GM23338 (cell line): ENCODE measurements around the gene BRAF. TPM values are rescaled to one million over a fixed set of nuclear protein-coding genes. Genes with fewer than 3 reads are reported as not detected.
"Not testable (repeated sequence)": the region's sequence is repeated elsewhere in the genome, so short reads cannot be mapped to it uniquely, and the experiment has no call there.

Experiments used
- ATAC-seq: fragments of 200-7000 bp; cut with Tn5 transposase; 3 replicates; pipeline ENCODE4 v1.9.1; 2020
- DNase-seq: peaks from one replicate; pipeline ENCODE4 v3.0.0-alpha.2; 2015; ENCODE audit warnings: low spot score
- H2AFZ ChIP-seq: fragments of 200-600 bp; sonication (generic); 2 replicates; pipeline ENCODE4 v1.8.0; 2016; ENCODE audit warnings: antibody characterized with exemption, mild to moderate bottlenecking, moderate library complexity
- H3F3A ChIP-seq: fragments of 200-600 bp; sonication (generic); replicated peaks from 2 replicates; pipeline ENCODE4 v1.8.0; 2017; ENCODE audit warnings: antibody characterized with exemption, mixed run types, low read depth
- H3K27ac ChIP-seq: fragments of 200-600 bp; sonication (generic); 2 replicates; pipeline ENCODE4 v1.6.1; 2016; ENCODE audit warnings: low read depth
- H3K27me3 ChIP-seq: fragments of 200-600 bp; sonication (generic); 2 replicates; pipeline ENCODE4 v1.8.0; 2016; ENCODE audit warnings: mild to moderate bottlenecking, mixed run types, moderate library complexity; ENCODE audit not compliant: insufficient read depth
- H3K36me3 ChIP-seq: fragments of 200-600 bp; sonication (generic); 2 replicates; pipeline ENCODE4 v1.8.0; 2016; ENCODE audit warnings: mild to moderate bottlenecking; ENCODE audit not compliant: insufficient read depth
- H3K4me1 ChIP-seq: fragments of 200-600 bp; sonication (generic); 2 replicates; pipeline ENCODE4 v1.8.0; 2016; ENCODE audit warnings: mild to moderate bottlenecking, moderate library complexity; ENCODE audit not compliant: insufficient read depth
- H3K4me2 ChIP-seq: fragments of 200-600 bp; sonication (generic); 2 replicates; pipeline ENCODE4 v1.7.1; 2017; ENCODE audit warnings: mixed run types
- H3K4me3 ChIP-seq: fragments of 200-600 bp; sonication (generic); 2 replicates; pipeline ENCODE4 v1.6.1; 2016; ENCODE audit warnings: mixed run types
- H3K79me2 ChIP-seq: fragments of 200-600 bp; sonication (generic); replicated peaks from 2 replicates; pipeline ENCODE4 v1.8.0; 2017; ENCODE audit warnings: mild to moderate bottlenecking; ENCODE audit not compliant: insufficient read depth
- H3K9me2 ChIP-seq: fragments of 200-600 bp; sonication (generic); 2 replicates; pipeline ENCODE4 v1.8.0; 2017; ENCODE audit not compliant: insufficient read depth
- H4K20me1 ChIP-seq: fragments of 200-600 bp; sonication (generic); replicated peaks from 2 replicates; pipeline ENCODE4 v1.8.0; 2017; ENCODE audit warnings: mild to moderate bottlenecking; ENCODE audit not compliant: insufficient read depth
- H3K27ac Mint-ChIP-seq: 2 replicates; pipeline ENCODE4 v1.8.0; 2020; ENCODE audit warnings: inconsistent platforms, mild to moderate bottlenecking, moderate library complexity, mixed read lengths
- H3K27me3 Mint-ChIP-seq: 3 replicates; pipeline ENCODE4 v1.8.0; 2022; ENCODE audit warnings: low read depth, mild to moderate bottlenecking, moderate library complexity, mixed read lengths, inconsistent platforms; ENCODE audit not compliant: insufficient read depth, poor library complexity
- H3K36me3 Mint-ChIP-seq: 3 replicates; pipeline ENCODE4 v1.8.0; 2021; ENCODE audit warnings: low read depth, mild to moderate bottlenecking, inconsistent platforms, moderate library complexity, mixed read lengths
- H3K4me1 Mint-ChIP-seq: 3 replicates; pipeline ENCODE4 v1.8.0; 2020; ENCODE audit warnings: mild to moderate bottlenecking, inconsistent platforms, mixed read lengths
- H3K4me3 Mint-ChIP-seq: 3 replicates; pipeline ENCODE4 v1.8.0; 2021; ENCODE audit warnings: moderate library complexity, mild to moderate bottlenecking, inconsistent platforms, mixed read lengths
- H3K9me3 Mint-ChIP-seq: 3 replicates; pipeline ENCODE4 v1.8.0; 2020; ENCODE audit warnings: moderate library complexity, mild to moderate bottlenecking, inconsistent platforms, mixed read lengths
- CREB1 ChIP-seq: fragments of 250-450 bp; sonication (Bioruptor Pico); IDR thresholded peaks from 2 replicates; pipeline ENCODE4 v1.5.0; 2020; ENCODE audit warnings: low read depth, mild to moderate bottlenecking, moderate library complexity
- EZH2phosphoT487 ChIP-seq: fragments of 200-600 bp; sonication (generic); IDR thresholded peaks from one replicate; pipeline ENCODE4 v1.8.1; 2018; ENCODE audit warnings: antibody characterized with exemption; ENCODE audit not compliant: unreplicated experiment
- POLR2AphosphoS5 ChIP-seq: IDR thresholded peaks from 2 replicates; pipeline ENCODE4 v1.6.1; 2016; ENCODE audit warnings: antibody characterized with exemption, low read depth
- polyA plus RNA-seq: library from polyadenylated mRNA; unstranded; fragments of >200 nt; fragmentation: Nextera tagmentation; extraction: Ambion mirVana; gene quantifications from 2 replicates; pipeline ENCODE4 v1.2.1, GENCODE V29; 2016
- total RNA-seq: library from RNA; depleted of rRNA; stranded (reverse); fragments of >200 nt; shearing (Covaris generic); gene quantifications from 2 replicates; pipeline ENCODE4 v1.2.3, GENCODE V29; 2014
- TF ChIP-seq, protein P1 (sequence below): fragments of 250-450 bp; sonication (Bioruptor Pico); IDR thresholded peaks from 2 replicates; pipeline ENCODE4 v1.5.0; 2020; ENCODE audit warnings: mild to moderate bottlenecking, moderate library complexity

The BRAF gene
- total and polyA plus RNA-seq, 2 experiments from 2014 or later, result 14.6 to 36.8 TPM

DNA sequence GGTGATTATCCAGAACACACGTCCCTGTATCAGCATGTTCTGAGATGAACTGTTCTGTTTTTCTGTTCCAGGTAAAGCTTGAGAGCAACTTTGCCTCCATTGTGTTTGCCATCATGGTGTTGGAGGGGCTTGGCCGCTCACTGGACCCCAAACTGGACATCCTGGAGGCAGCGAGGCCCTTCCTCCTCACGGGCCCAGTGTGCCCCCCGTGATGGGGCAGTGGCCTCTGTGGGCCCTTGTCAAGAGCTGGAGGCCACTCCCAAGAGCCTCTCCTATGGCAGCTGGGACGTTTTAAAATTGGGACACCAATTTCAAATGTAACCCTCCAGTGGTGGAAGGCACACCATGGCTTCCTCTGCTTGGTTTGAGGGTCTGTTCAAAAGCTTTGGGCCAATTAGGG lies 230.1 kb downstream of the BRAF start (continued):
- TF ChIP-seq EZH2phosphoT487 (no peak), POLR2AphosphoS5 (no peak), CREB1 (CRISPR knock-in tag) (no peak)
- TF ChIP-seq, protein P1, sequence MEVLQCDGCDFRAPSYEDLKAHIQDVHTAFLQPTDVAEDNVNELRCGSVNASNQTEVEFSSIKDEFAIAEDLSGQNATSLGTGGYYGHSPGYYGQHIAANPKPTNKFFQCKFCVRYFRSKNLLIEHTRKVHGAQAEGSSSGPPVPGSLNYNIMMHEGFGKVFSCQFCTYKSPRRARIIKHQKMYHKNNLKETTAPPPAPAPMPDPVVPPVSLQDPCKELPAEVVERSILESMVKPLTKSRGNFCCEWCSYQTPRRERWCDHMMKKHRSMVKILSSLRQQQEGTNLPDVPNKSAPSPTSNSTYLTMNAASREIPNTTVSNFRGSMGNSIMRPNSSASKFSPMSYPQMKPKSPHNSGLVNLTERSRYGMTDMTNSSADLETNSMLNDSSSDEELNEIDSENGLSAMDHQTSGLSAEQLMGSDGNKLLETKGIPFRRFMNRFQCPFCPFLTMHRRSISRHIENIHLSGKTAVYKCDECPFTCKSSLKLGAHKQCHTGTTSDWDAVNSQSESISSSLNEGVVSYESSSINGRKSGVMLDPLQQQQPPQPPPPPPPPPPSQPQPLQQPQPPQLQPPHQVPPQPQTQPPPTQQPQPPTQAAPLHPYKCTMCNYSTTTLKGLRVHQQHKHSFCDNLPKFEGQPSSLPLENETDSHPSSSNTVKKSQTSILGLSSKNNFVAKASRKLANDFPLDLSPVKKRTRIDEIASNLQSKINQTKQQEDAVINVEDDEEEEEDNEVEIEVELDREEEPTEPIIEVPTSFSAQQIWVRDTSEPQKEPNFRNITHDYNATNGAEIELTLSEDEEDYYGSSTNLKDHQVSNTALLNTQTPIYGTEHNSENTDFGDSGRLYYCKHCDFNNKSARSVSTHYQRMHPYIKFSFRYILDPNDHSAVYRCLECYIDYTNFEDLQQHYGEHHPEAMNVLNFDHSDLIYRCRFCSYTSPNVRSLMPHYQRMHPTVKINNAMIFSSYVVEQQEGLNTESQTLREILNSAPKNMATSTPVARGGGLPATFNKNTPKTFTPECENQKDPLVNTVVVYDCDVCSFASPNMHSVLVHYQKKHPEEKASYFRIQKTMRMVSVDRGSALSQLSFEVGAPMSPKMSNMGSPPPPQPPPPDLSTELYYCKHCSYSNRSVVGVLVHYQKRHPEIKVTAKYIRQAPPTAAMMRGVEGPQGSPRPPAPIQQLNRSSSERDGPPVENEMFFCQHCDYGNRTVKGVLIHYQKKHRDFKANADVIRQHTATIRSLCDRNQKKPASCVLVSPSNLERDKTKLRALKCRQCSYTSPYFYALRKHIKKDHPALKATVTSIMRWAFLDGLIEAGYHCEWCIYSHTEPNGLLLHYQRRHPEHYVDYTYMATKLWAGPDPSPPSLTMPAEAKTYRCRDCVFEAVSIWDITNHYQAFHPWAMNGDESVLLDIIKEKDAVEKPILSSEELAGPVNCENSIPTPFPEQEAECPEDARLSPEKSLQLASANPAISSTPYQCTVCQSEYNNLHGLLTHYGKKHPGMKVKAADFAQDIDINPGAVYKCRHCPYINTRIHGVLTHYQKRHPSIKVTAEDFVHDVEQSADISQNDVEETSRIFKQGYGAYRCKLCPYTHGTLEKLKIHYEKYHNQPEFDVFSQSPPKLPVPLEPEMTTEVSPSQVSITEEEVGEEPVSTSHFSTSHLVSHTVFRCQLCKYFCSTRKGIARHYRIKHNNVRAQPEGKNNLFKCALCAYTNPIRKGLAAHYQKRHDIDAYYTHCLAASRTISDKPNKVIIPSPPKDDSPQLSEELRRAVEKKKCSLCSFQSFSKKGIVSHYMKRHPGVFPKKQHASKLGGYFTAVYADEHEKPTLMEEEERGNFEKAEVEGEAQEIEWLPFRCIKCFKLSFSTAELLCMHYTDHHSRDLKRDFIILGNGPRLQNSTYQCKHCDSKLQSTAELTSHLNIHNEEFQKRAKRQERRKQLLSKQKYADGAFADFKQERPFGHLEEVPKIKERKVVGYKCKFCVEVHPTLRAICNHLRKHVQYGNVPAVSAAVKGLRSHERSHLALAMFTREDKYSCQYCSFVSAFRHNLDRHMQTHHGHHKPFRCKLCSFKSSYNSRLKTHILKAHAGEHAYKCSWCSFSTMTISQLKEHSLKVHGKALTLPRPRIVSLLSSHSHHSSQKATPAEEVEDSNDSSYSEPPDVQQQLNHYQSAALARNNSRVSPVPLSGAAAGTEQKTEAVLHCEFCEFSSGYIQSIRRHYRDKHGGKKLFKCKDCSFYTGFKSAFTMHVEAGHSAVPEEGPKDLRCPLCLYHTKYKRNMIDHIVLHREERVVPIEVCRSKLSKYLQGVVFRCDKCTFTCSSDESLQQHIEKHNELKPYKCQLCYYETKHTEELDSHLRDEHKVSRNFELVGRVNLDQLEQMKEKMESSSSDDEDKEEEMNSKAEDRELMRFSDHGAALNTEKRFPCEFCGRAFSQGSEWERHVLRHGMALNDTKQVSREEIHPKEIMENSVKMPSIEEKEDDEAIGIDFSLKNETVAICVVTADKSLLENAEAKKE (CRISPR knock-in tag), result no peak

DNA sequence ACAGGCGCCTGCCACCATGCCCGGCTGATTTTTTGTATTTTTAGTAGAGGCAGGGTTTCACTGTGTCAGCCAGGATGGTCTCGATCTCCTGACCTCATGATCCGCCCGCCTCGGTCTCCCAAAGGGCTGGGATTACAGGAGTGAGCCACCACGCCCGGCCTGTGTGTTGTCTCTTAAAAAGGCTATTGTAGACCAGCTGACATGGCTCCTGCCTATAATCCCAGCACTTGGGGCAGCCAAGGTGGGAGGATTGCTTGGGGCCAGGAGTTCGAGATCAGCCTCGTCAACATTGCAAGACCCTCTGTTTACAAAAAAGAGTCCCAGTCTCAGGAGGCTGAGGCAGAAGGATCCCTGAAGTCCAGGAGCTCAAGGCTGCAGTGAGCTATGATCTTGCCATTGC lies 230.9 kb downstream of the BRAF start:
- DNase-seq, H3K9me3 Mint-ChIP-seq, H3K4me3 ChIP-seq, H3K4me1 ChIP-seq, H3K27me3 ChIP-seq, ATAC-seq, H3K27ac Mint-ChIP-seq, H3K9me2 ChIP-seq, H3K4me3 Mint-ChIP-seq, H2AFZ ChIP-seq, H3K4me2 ChIP-seq, H3F3A ChIP-seq, H4K20me1 ChIP-seq, H3K36me3 Mint-ChIP-seq, H3K36me3 ChIP-seq, H3K27ac ChIP-seq: not testable (repeated sequence)
- H3K4me1 Mint-ChIP-seq, result peaks cover 15% of the 10 kb centered on the region
- H3K27me3 Mint-ChIP-seq, result peaks cover 21% of the 10 kb centered on the region
- peaks cover 16% of the 10 kb centered on the region for H3K79me2 ChIP-seq
